Adipose tissue (tissue), 3 donors: ENCODE measurements around the gene PLVAP. TPM values are rescaled to one million over a fixed set of nuclear protein-coding genes. Genes with fewer than 3 reads are reported as not detected.

Experiments used
- H3K27ac ChIP-seq: one replicate; pipeline ENCODE4 v1.5.1; 2013; ENCODE audit warnings: low read depth, low read length
- WGBS, 3 donors: extraction: QIAGEN DNeasy Blood & Tissue Kit; methylation state at CpG; one replicate each; pipeline ENCODE4 v1.1.7; 2013; 5-methylcytosine and 5-hydroxymethylcytosine counted together
- polyA plus RNA-seq, 3 donors: library from polyadenylated mRNA; stranded (reverse); fragments of 200-250 nt; gene quantifications; one replicate each; pipeline ENCODE4 v1.2.3, GENCODE V29; 2013
- donor health status: healthy with polysubstance abuse.
- donor health status: Bipolar disorder and iron deficiency.
- donor health status: healthy.

The PLVAP gene
- polyA plus RNA-seq, 3 donors: 73.0 to 247 (median 78.6) TPM

- H3K27ac ChIP-seq: no peak overlapping the region
- WGBS, 3 donors: 86 to 93% (median 89%) methylated on average over 32 to 34 of the region's 34 CpGs
Observed at GRCh38 chr19:17339088-17339741, 37.9 kb downstream of the PLVAP start.

- no peak overlapping the region for H3K27ac ChIP-seq
- WGBS, 3 donors: 90 to 93% (median 92%) methylated on average over 30 of the region's 30 CpGs
Observed at GRCh38 chr19:17338433-17339078, 38.6 kb downstream of the PLVAP start.

GRCh38 chr19:17337675-17338432 is 39.3 kb downstream of the PLVAP start:
- 6 to 10% (median 7%) methylated on average over 40 to 50 of the region's 50 CpGs for WGBS, 3 donors

DNA sequence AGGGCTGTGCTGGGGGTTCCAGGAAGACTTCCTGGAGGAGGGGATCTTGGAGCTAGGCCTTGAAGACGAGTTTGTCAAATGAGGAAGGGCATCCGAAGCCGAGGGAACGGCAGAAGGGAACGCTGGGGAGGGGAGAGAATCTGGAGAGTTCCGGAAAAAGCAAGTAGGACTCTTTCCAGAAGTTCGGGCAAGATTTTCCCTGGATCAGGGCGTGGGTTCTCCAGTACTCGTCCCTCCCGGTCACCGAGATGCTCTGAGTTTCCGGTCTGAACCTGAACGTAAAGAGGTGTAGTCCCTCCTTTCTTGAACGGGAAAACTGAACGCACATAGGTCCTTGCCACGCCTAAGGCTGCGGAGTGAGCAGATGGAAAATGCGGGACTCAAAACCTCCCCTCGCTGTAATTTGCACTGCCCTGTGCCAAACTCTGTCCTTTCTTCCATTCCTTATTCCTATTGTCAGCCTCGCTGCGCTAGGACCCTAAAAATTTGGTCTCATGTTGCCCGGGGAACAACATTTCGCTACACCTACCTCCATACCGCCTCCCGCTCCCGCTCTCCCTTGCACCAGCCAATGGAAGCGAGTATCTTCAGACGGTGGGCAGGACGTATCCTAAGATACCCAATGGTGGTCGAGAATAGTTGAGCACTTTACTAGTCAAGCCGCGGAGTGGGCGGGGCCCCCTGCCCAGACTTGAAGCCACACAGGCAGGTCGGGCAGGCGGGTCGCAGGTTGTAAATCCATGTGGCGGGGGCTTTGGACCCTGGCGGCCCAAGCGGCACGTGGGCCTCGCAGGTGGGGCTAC is 40.1 kb downstream of the PLVAP start, which contains the start of gene GTPBP3:
GTPBP3 (plus strand) TSS at position 682 of the 803 bp plus-strand sequence; CDS start at position 741, 59 bp downstream.
- 0% methylated on average over 41 of the region's 41 CpGs for WGBS, 3 donors

More at GRCh38 chr19:17337675-17338432, 39.3 kb downstream of the PLVAP start:
- H3K27ac ChIP-seq: no peak overlapping the region

DNA sequence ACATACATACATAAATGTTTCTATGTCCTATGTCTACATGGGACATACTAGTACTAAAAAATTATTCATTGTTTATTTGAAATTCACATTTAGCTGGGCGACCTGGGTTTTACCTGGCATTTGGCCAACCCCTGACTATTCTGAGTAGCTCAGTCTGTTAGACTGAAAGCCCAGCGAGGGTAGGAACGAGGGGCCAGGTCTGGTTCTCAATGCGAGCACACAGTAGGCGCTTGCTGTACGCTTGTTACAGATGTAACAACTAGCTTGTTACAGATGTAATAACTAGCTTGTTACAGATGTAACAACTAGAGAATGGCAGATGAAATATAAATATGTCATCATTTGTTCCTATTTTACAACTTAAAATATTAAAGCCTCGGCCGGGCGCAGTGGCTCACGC is 41.6 kb downstream of the PLVAP start:
- WGBS, 3 donors: 66 to 69% (median 66%) methylated on average over 10 of the region's 10 CpGs
- no peak overlapping the region for H3K27ac ChIP-seq

More for the DNA sequence above, 40.1 kb downstream of the PLVAP start, which contains the start of gene GTPBP3:
- peak within 1 kb of the TSS; percentile 21 for H3K27ac ChIP-seq

DNA sequence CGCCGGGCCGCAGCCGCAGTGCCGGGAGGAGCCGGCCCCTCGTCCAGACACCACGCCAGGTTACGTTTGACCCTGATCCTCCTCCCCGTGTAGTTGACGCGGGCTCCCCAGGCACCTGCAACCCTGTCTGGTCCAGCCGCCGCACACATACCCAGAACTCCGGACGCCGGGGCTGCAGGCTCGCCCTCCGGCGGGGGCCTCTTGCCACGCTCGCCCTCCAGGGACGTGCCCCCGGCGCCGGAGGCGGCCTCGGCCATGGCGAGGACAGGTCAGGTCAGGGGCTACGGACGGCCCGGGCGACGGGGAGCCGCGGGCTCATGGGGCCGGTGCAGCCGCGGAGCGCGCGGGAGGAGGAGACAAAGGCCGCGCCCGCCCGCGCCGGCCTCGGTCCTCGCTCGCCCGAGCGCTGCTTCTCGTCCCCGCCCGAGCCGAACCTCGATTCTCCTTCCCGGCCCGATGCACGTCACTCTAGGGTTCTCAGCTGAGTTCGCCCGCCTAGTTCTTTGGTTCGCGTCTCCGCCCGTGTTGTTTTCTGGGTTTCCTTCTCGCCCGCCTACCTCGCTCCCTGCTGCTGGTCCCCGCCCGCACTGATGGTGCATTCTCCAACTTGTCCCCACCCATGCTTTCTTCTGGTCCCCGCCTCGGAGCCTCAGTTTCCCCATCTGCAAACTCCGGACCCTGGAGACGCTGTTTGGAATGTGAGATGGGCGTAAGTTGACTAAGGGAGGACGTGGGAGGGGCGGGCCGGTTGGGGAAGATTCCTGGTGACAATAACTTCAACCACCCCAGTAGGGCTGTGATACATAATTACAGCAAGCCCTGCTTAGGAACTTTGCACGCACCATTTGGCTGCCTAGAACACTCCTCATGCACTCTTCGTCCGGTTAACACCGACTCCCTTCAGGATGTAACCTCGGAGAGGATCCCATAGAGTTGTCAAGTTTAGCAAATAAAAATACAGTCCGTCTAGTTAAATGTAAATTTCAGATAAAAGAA is 42.4 kb downstream of the PLVAP start, which contains the start of gene ANO8:
ANO8 (minus strand) TSS at position 442 of the 996 bp plus-strand sequence; CDS start at position 257, 185 bp downstream.
- H3K27ac ChIP-seq: no peak within 1 kb of the TSS
- WGBS, 3 donors: 2 to 4% (median 3%) methylated on average over 67 to 86 of the region's 86 CpGs

DNA sequence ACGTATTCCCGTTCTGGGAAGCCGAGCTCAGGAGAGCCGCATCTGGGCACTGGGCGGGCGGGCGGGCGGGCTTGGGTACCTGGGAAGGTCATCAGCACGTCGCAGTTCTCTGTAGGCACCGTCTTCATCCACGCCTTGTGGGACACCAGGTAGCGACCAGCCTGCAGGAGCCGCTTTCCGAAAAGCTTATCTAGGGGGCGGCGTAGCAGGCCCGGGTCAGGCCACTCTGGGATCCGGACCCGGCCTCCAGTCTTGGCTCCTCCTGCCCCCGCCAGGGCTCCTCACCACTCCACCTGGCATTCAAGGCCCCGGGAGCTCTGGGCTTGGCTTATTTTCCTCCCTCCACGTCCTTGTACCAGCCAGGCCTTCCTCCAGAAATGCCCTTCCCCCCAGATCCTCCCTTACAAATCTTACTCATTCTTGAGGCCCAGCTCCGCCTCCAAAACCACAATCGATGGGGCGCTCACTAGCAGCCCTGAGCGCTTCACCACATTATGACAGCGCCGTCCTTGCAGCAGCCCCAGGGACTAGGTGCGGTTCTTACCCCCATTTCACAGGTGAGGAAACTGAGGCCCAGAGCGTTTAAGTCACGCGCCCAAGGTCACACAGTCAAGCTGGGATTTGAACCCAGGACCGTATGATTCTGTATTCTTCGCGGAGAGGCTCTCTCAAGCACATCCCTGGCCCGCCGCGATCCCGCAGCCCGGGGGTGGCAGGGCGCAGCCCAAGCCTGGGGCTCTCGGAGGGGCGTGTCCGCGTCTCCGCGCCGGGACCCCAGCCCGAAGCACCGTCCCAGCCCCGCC is 43.3 kb downstream of the PLVAP start:
- 31 to 45% (median 39%) methylated on average over 42 to 52 of the region's 52 CpGs for WGBS, 3 donors
- no peak overlapping the region for H3K27ac ChIP-seq

GRCh38 chr19:17332677-17333581 is 44.2 kb downstream of the PLVAP start:
- 95 to 97% (median 96%) methylated on average over 45 of the region's 45 CpGs for WGBS, 3 donors
- no peak overlapping the region for H3K27ac ChIP-seq

GRCh38 chr19:17332360-17332676 is 44.8 kb downstream of the PLVAP start:
- no peak overlapping the region for H3K27ac ChIP-seq
- 91 to 94% (median 93%) methylated on average over 8 of the region's 8 CpGs for WGBS, 3 donors

GRCh38 chr19:17331045-17331558 is 46.0 kb downstream of the PLVAP start:
- H3K27ac ChIP-seq: no peak overlapping the region
- 75 to 91% (median 89%) methylated on average over 12 to 13 of the region's 13 CpGs for WGBS, 3 donors

DNA sequence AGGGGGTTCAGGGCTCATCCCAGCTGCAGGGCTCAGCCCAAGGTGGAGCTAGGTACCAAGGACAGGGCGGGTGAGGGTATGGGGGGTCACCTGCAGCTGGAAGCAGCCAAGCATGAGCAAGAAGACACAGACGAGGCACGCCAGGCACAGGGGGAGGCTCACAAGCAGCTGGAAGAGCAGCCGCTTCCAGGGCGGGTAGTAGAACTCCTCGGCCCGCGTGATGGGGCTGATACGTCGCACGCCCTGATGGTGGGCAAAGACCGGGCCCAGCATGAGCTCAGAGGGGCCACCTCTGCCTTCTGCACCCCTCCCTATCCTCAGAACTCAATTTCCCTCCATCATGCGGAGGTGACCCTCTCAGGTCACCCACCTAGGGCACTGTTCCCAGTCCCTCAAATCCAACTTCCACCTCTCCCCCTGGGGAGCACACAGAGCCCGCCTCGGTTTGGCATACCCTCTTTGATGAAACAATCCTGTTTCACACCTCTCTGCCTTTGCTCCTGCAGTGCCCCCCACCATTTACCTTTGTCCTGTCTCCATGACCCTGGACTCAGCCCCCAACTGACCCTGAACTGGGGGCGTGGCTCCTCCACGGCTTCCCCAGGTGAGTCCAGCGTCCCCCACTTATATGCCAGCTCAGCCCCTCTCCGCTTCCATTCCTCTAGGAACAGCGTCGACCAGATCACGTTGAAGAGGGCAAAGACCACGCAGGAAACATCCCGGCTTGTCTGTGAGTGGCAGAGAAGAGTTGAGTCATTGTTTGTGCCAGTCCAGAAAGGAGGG is 46.7 kb downstream of the PLVAP start:
- 94 to 95% (median 95%) methylated on average over 24 of the region's 24 CpGs for WGBS, 3 donors
- no peak overlapping the region for H3K27ac ChIP-seq

DNA sequence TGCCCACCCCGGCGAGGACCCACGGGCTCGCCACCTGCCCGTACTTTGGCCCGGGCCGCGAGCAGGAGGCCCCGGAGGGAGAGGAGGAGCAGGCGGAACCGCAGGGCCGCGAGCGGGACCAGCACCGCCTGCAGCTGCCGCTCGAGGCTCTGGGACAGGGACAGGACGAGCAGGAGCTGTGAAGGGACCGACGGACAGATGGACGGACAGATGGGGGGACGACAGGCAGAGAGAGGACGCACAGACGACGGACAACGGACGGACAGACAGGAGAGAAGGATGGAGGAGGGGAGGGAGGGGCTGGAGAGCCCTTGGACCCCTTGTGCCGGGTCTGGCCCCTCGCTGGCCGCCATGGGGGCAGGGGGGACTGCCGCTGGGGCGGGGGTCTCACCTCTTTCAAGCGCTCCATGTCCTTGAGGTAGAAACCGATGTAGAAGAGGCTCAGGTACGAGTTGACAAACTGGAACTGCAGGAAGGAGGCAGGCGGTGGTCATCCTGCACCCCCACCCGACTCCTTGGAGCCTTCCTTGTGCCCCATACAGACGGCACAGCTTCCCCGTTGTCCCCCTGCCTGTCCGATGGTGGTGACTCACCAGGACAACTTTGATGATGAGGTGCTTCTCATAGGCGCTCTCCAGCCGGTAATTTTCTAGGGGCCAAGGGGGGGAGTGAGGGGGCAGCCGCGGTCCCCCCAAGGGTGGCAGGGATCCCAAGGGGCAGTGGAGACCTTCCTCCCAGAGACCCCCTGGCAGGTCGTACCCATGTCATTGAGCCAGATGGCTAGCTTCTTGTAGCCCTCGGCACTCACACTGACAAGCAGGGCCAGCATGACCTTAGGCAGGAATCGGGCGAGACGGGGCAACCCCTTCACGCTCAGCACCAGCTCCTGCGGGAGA is 47.5 kb downstream of the PLVAP start:
- 67 to 73% (median 71%) methylated on average over 48 to 51 of the region's 51 CpGs for WGBS, 3 donors

GRCh38 chr19:17328517-17329365 is 48.4 kb downstream of the PLVAP start:
- WGBS, 3 donors: 9 to 29% (median 26%) methylated on average over 53 to 93 of the region's 94 CpGs
- no peak overlapping the region for H3K27ac ChIP-seq

More for the DNA sequence above, 47.5 kb downstream of the PLVAP start:
- H3K27ac ChIP-seq: no peak overlapping the region
